ENCODE data around the gene CATSPER1. TPM values are rescaled to one million over a fixed set of nuclear protein-coding genes. Genes with fewer than 3 reads are reported as not detected.

CATSPER1 gene
- total RNA-seq, 1 donor from 2014 or later = not detected

DNA sequence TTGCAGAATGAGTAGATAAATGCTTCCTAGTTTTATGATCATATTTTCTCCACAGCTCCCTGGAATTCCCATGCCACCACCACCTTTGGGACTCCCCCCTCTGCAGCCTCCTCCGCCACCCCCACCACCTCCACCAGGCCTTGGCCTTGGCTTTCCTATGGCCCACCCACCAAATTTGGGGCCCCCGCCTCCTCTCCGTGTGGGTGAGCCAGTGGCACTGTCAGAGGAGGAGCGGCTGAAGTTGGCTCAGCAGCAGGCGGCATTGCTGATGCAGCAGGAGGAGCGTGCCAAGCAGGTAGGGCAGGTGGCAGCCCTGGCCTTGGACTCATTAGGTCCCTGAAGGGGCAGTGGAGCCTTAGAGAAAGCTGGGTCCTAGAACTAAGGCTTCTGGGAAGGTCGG is 28.7 kb upstream of the CATSPER1 start:
- no peak for DNase-seq (ENCODE audit: low spot score)
- intact Hi-C loops (cut with DNase I) = no loop called here
- ATAC-seq = no peak

DNA sequence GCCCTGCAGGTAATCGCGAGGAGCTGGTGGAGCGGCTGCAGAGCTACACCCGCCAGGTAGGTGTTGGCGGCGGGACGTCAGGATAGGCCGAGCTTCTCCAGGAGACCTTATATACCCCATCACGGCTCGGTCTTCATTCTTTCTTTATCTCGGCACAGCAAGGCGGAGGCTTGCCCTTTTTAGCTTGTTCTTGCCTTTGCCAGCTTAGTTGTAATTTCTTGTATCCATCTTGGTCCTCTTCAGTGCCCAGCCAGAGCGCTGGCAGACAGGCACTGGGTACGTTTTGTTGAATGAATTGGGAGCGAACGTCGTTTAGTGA is 26.3 kb upstream of the CATSPER1 start:
- ATAC-seq = no peak
- intact Hi-C loops (cut with DNase I) = no loop called here
- DNase-seq (ENCODE audit: low spot score) = no peak

DNA sequence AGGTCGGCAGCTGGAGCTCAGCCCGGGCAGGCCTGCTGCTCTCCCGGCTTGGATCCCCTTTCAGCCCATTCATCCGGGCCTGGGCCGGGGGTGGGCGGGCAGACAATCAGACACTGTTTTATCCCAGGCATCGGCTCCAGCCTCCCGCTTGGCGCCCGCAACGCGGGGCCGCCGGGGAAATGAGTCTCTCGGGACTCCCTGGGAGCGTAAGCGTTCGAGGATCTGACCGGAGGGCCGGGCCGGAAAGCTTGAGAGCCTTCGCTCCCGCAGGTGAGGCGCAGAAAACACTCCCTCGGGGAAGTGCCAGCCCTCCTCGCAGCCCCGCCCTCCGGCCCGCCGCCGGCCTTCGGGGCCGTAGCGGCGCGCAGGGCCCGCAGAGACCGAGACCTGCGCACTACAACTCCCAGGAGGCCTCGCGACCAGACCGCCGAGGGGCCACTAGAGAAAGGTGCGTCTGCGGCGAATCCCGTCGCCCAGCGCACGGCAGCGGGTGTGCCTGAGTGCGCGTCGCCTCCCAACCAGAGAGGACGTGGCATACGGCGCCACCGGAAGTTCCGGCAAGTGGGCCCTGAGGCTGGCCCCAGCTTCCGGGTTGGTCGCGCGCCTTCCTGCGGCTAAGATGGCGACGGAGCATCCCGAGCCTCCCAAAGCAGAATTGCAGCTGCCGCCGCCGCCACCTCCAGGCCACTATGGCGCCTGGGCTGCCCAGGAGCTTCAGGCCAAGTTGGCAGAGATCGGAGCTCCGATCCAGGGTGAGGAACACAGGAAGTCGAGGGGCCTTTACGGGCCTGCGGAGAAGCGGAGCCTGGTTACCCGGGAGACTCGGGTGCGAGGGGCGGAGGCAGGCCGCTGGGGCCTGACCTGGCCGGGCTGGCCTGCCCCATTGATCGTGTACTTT is 25.7 kb upstream of the CATSPER1 start, which contains the start of gene SF3B2:
Gene SF3B2 (plus strand): TSS at position 599 of the 898 bp plus-strand sequence. CDS start 21 bp downstream, at position 620.
- intact Hi-C loops (cut with DNase I) = no loop called here
- DNase-seq (ENCODE audit: low spot score) = peak; percentile 97
- peak; percentile 99 for ATAC-seq

DNA sequence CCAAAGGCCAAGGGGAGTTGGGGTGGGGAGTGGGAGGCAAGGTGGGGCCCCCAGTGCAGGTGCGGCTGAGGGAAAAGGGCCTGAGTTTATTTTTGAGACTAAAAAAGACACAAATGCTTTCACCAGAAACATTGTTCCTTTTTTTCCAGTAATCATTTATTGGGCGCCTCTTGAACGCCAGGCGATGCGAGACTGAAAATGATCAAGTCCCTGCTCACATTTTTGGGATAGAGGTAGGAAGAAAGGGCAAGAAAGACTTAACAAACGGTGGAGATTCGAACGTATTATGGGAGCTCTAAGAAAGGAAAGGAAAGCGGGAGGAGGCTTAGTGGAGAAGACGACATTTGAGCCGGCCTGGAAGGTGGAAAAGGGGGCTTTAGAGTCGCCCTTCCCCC is 25.1 kb upstream of the CATSPER1 start:
- DNase-seq (ENCODE audit: low spot score) (no peak), ATAC-seq (no peak)
- intact Hi-C loops (cut with DNase I) = no loop called here

DNA sequence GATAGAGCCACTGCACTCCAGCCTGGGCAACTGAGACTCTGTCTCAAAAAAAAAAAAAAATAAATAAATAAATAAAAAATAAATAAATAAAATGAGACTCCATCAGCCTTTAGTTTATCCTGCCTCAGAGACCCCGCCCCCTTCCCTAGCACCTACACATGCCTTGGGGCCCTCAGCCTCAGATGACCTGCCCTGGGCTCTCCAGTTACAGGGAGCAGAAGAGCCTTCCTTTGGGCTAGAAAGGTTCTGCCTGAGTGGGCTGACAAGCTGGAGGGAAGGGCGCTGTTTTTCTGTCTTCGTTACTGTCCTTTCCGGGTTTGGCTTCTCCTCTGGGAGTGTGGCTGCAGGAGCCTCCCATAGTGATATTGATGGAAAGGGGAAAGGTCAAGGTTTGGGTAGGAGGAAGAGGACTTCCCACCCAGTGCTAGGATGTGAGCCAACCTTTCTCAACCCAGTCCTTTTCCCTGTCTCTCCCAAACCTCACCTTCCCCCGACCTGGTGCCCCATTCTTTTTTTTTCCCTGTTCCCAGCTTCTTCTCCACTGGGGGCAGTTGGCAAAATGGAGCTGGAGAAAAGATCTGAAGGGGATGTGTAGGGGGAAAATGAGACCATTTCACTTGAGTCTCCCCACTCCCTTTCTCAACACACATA is 24.4 kb upstream of the CATSPER1 start:
- ATAC-seq (no peak), DNase-seq (ENCODE audit: low spot score) (no peak)
- intact Hi-C loops (cut with DNase I) = no loop called here

DNA sequence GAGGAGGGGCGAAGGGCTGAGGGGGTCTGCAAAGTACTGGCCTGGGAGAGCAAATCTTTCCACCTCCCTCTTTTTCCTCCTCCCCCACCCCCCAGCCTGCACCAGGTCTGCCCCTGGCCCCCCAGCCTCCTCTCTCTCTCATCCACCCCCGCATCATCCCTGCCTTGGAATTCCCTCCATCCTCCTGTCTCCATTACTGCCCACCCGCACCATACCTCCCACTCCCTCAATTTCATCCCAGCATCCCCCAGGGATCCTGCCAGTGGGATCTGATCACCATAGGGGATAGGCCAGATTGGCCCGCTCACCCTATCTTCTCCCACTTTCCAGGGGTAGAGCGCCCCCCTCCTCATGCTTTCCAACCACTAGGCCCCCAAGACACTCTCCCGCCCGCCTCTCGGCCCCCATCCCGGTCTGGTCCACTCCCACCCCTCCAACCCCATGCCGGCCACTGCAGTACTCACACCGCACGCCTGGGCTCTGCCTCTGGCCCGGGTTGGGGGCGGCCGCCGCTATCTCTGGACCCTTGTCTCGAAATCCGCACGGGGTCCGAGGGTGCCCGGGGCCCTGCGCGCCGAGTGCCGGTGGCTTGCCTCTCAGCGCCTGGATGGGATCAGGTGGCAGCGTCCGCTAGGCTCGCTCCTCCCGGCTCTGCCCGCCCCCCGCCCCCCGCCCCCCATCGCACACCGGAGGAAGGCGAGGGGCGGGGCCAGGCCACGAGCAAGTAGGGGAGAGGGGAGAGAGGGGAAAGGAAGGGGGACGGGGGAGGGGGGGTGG is 22.5 kb upstream of the CATSPER1 start, which contains the start of gene GAL3ST3:
Gene GAL3ST3 (minus strand): TSS at position 615 of the 777 bp plus-strand sequence. CDS start 3,746 bp downstream, outside the sequence.
- intact Hi-C loops (cut with DNase I) = no loop called here
- no peak for ATAC-seq
- DNase-seq (ENCODE audit: low spot score) = no peak

DNA sequence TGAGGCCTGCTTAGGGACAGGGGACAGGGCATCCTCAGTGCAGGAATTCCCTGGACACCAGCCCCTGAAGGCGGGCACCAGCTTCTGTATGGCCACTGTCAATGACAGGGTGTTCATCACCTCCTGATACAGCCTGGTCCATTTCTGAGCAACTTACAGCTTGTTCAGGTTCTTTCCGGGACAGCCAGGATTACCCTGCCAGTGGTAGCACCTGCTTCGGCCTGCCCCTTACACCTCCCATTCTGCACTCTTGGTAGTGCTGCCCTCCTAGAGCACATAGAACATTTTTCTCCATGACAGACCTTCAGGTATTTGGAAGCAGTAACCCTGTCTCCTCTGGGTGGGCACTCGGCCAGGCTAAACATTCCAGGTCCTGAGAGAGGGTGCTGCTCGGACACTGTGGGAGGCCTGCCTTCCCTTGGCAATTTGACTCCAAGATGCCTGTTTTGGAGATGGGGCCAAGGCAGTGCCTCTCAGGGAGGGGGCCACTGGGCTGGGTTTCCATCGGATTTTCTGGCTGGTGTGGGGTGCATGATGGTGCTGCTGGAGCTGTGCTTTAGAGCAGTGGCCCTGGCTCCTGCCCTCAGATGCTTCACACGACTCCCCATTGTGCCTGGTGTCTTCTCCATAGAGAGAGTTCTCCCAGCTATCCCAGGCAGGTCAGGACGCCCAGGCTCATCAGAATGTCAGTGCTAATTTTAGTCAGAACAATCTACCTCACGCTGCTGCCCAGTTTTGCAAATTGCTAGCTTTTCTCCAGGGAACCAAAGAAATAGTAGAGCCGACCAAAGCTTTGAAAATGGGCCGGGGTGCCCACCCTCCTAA is 21.5 kb upstream of the CATSPER1 start:
- intact Hi-C loops (cut with DNase I) = no loop called here
- ATAC-seq = no peak
- no peak for DNase-seq (ENCODE audit: low spot score)

DNA sequence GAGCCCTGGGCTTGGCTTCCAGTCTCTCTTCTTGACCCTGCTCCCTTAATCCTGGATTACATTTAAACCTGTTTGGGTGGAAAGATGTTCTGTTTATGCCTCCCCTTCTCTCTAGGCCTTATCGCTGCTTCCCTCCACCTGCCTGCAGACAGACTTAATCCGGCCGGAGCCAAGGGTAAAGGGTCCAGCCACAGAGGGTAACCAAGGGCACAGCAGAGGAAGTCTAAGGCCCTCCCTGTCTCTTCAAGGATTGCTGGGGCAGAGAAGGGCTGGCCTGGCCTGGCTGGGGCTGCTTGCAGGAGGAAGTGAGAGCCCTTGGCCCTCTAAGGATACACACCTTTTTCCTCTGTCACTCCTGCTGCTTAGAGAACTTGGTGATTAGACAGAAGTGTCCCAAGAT is 20.6 kb upstream of the CATSPER1 start:
- ATAC-seq (no peak), DNase-seq (ENCODE audit: low spot score) (no peak)
- intact Hi-C loops (cut with DNase I) = no loop called here

DNA sequence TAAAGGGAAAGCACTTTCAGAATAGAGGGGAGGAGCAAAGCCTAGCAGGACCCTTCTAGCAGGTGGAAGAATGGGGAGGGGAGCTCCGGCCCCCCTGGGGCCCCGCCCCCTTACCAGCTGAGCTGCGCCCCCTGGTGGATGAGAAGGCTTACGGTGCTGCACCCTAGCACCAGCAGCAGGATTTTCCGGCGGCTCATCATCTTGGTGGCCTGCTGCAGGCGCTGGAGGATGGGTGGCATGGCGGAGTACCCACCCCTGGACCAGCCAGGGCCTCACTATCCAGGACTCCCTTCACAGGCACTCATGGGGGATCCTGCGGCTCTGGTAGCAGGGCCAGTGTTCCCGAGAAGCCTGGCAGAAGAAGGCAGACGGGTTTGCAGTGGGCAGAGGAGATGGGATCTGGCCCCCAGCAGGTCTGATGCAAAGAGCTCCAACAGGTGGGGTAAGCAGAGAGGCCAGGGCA is 18.9 kb upstream of the CATSPER1 start:
- intact Hi-C loops (cut with DNase I) = no loop called here
- DNase-seq (ENCODE audit: low spot score) (peak; percentile 90), ATAC-seq (peak; percentile 80)

DNA sequence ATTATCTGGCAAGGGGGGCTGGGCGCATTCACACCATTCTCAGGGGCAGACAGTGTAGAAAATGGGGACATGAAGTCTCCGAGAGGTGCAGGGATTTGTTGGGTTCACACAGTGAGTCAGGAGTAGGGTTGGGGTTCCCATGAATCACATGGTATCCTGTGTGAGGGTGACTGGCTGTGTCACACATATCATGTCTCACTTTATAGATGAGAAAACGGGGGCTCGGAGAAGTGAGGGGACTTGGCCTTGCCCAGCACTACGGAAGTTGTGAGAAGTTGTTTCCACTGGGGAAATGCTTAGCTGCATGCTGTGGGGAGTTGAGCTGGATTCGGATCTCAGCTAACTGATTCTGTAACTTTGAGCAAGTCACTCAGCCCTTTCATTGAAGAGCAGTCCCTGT is 18.5 kb upstream of the CATSPER1 start:
- ATAC-seq (peak; percentile 7), DNase-seq (ENCODE audit: low spot score) (no peak)
- intact Hi-C loops (cut with DNase I) = no loop called here

DNA sequence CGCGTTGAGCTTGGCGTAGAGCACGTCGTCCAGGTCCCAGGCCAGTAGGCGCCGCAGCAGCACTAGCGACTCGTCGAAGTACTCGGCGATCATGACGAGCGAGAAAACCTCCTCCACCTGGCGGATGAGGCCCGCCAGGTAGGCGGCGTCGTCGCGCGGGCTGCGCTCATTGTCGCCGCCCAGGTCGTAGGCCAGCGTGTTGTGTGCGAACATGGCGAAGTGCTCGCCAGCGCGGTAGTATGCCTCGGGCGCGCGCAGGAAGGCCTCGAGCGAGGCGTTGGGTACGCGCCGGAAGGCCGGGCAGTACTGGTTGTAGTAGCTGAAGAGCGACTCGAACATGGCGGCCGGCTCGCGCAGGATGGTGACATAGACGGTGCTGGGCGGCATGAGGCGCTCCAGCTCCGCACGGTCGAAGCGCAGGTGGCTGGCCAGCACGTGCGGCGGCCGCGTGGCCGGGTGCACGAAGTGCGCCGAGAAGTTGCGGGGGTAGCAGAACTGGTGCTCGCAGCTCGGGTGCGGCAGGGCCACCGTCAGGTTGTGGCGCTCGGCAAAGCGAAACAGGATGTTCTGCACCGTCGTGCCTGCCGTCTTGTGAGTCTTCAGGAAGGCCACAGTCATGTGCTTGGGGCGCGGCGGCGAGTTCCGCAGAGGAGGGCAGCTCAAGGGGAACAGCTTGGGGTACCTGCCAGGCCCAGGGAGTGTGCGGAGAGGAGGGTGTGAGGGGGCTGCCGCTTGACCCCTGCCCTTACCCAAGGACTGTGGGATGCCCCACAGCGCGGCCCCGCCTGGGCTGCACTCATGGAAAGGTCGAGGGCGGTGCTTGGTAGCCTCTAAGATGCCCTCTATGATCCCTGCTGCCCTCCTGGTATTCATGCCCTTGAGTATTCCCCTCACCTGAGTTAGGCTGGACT is 17.0 kb upstream of the CATSPER1 start:
- no peak for DNase-seq (ENCODE audit: low spot score)
- intact Hi-C loops (cut with DNase I) = no loop called here
- no peak for ATAC-seq

DNA sequence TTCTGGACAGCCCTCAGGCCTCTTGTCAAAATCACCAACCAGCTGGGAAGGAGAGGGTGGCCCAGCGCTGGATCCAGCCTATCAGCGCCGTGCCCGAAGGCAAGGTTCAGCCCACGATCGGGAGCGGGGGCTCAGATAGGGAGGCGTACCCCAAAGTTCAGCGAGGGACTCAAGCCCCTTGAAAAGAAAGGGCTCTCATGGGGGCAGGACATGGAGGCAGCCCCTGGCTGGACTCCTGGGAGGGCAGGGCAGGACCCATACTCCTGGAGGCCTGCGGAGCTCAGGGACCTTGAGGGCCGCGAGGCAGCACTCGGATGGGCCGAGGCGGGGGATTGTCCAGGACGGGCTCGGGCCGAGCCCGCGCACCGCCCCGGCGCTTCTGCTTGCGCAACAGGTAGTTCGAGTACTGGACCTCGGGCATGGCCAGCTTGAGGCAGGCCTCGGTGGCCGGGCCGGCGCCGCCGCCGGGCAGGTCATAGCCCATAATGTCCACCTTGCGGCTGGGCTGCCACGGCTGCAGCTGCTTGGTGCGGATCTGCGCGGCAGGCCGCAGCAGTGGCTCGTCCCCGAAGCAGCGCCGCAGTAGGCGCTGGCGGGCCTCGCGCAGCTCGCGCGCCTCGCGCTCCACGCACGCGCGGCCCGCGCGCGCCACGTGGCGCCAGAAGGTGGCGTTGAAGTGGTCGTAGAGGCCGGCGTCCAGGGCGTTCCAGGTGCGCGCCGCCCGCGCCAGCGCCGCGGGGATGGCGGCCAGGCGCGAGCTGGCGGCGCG is 16.1 kb upstream of the CATSPER1 start:
- no peak for ATAC-seq
- DNase-seq (ENCODE audit: low spot score) = no peak
- intact Hi-C loops (cut with DNase I) = no loop called here

DNA sequence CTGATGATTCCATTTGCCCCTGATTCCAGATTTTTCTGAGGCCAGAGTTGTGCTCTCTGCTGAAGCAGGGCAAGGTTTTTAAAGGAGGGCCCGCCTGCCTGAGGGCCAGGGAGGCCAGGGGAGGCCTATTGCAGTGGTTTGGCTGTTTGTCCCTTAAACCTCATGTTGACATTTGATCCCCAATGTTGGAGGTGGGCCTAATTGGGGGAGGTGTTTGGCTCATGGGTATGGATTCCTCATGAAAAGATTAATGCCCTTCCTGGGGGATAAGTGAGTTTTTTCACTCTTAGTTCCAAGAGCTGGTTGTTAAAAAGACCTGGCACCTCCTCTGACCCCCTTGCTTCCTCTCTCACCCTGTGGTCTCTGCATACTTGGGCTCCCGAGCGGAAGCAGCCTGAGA is 13.5 kb upstream of the CATSPER1 start:
- no peak for DNase-seq (ENCODE audit: low spot score)
- intact Hi-C loops (cut with DNase I) = no loop called here

DNA sequence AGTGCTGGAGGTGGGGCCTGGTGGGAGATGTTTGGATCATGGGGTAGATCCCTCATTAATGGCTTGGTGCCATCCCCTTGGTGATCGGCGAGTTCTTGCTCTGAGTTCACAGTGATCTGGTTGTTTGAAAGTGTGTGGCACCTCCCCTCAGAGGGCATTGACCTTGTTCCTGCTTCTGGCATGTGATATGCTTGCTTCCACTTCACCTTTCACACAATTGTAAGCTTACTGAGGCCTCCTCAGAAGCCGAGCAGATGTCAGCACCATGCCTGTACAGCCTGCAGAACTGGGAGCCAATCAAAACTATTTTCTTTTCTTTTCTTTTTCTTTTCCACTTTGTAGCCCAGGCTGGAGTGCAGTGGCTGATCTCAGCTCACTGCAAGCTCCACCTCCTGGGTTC is 11.0 kb upstream of the CATSPER1 start:
- intact Hi-C loops (cut with DNase I) = no loop called here
- no peak for ATAC-seq

More for the DNA sequence above, 13.5 kb upstream of the CATSPER1 start:
- ATAC-seq = no peak

DNA sequence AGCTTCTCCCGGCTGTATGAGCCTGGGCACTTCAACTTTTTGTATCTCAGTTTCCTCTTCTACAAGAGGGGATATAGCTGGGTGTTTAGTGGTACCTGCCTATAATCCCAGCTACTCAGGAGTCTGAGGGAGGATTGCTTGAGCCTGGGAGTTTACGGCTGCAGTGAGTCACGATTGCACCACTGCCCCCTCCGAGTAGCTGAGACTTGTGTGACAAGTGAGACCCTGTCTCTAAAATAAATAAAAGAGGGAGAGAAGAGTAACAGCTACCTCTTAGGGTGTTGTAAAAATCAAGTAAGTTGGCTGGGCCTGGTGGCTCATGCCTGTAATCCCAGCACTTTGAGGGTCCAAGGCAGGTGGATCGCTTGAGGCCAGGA is 10.0 kb upstream of the CATSPER1 start:
- DNase-seq (ENCODE audit: low spot score) (no peak), ATAC-seq (no peak)
- intact Hi-C loops (cut with DNase I) = no loop called here

More for the DNA sequence above, 11.0 kb upstream of the CATSPER1 start:
- DNase-seq (ENCODE audit: low spot score) = no peak

DNA sequence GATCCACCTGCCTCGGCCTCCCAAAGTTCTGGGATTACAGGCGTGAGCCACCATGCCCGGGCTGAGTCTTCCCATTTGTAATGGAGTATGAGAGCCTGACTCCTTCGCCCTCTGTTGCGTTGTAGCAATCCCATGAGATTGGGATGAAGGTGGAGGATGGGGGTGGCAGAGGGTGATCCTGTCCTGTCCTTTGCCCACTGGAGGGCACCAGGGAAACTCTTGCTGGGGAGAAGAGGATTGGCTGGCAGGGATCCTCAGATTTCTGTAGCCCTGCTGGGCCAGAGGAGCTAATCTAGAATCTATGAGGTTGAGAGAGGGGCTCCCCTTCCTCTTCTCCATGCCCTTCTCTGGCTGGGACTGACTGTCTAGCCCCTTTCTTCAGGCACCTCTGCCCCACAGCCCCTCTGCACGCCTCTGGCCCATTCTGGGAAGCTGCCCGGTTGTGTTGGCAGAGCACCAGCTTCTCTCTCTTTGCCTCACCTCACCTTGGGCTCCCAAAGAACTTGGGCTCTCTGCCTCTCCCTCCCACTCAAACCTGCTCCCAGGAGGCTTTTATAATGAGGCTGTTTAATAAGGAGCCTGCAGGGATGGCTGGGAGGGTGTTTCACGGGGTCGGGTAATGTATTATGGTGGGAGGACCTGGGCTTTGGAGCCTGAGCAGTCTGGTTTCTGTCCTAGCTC is 9.5 kb upstream of the CATSPER1 start:
- ATAC-seq (no peak), DNase-seq (ENCODE audit: low spot score) (no peak)
- intact Hi-C loops (cut with DNase I) = no loop called here
